ENCODE measurements around the gene TMEM91. TPM values are rescaled to one million over a fixed set of nuclear protein-coding genes. Genes with fewer than 3 reads are reported as not detected.

Gene TMEM91
- total and polyA plus RNA-seq, 9 of the 15 experiments (the other 6 are each of a cell fraction or from before 2014, with no cell fraction given): 1.2 to 5.2 (median 2.7) TPM

GRCh38 chr19:41352279-41352608, 24.1 kb upstream of the TMEM91 start (continued):
- TF ChIP-seq PRDM10 (IDR thresholded peaks at IDR 0.05; ENCODE audit: partially characterized antibody) (peak; percentile 89), SIN3A (IDR thresholded peaks at IDR 0.05; ENCODE audit: borderline replicate concordance in 2 of 2, control insufficient read depth in 1 of 2, low read depth in 2 of 2, low read length in 2 of 2) (peak in 1 of 2 experiments; percentile 24; a peak in 1 of 4 replicates), NFE2L1 (tag; IDR thresholded peaks at IDR 0.05; ENCODE audit: borderline replicate concordance, low read depth) (no peak), ARHGAP35 (IDR thresholded peaks at IDR 0.05; ENCODE audit: partially characterized antibody) (no peak), EZH2 (IDR thresholded peaks at IDR 0.05; ENCODE audit: borderline replicate concordance, low read depth, low read length) (no peak), FOXA3 (CRISPR knock-in tag; conservative IDR thresholded peaks at IDR 0.05 in 1 of 2, IDR thresholded peaks at IDR 0.05 in 1 of 2) (no peak), TCF3 (CRISPR knock-in tag; IDR thresholded peaks at IDR 0.05) (no peak), SUPT5H (IDR thresholded peaks at IDR 0.05) (0 out of 2 replicates have a peak, but pooled peaks have one; percentile 11), ZNF699 (CRISPR knock-in tag; IDR thresholded peaks at IDR 0.05; ENCODE audit: insufficient replicate concordance) (no peak), ZNF740 (CRISPR knock-in tag; IDR thresholded peaks at IDR 0.05) (peak; percentile 70; the same call in 1 of the 2 replicates), ZNF740 (tag; IDR thresholded peaks at IDR 0.05) (no peak), SIRT6 (IDR thresholded peaks at IDR 0.05; ENCODE audit: low read depth, low read length) (no peak), ZNF584 (CRISPR knock-in tag; IDR thresholded peaks at IDR 0.05; ENCODE audit: low read depth) (no peak), ZNF239 (CRISPR knock-in tag; IDR thresholded peaks at IDR 0.05) (no peak), BDP1 (IDR thresholded peaks at IDR 0.05; ENCODE audit: insufficient read depth, insufficient read length) (no peak), ZNF24 (IDR thresholded peaks at IDR 0.05) (no peak), ZEB2 (IDR thresholded peaks at IDR 0.05) (no peak), NCOA4 (IDR thresholded peaks at IDR 0.05; ENCODE audit: partially characterized antibody) (no peak), ZNF124 (CRISPR knock-in tag; IDR thresholded peaks at IDR 0.05) (no peak), ZNF76 (CRISPR knock-in tag; IDR thresholded peaks at IDR 0.05; ENCODE audit: borderline replicate concordance) (no peak), TCF15 (CRISPR knock-in tag; IDR thresholded peaks at IDR 0.05) (no peak), FOXM1 (IDR thresholded peaks at IDR 0.05; ENCODE audit: low read depth) (no peak), FOXM1 (CRISPR knock-in tag; IDR thresholded peaks at IDR 0.05; ENCODE audit: low read depth) (no peak), E2F3 (CRISPR knock-in tag; IDR thresholded peaks at IDR 0.05) (no peak)

All from K562 (cell line).